HepG2 (cell line): ENCODE results near the gene VGF. TPM values are rescaled to one million over a fixed set of nuclear protein-coding genes. Genes with fewer than 3 reads are reported as not detected.

Experiments used
- ATAC-seq: fragments of 200-7000 bp; cut with Tn5 transposase; 3 replicates; pipeline ENCODE4 v1.9.1; 2020; ENCODE audit warnings: mild to moderate bottlenecking, moderate library complexity
- BruUV-seq: library from RNA; stranded (reverse); fragments of 400-500 nt; replicated peaks from 2 replicates; lab custom pipeline; 2021; lab: Mats Ljungman, UMichigan
- CTCF ChIA-PET: fragments of 300-600 bp; formaldehyde crosslinking; extraction: SDS; loops from one replicate; lab custom pipeline; 2021; ENCODE audit warnings: low total read pairs, inconsistent platforms, low intra/inter-chr PET ratio; lab: Yijun Ruan, JAX
- POLR2A ChIA-PET: fragments of 350-600 bp; sonication (Branson Sonifier 250); formaldehyde crosslinking; loops from one replicate; lab custom pipeline; 2020; ENCODE audit warnings: antibody characterized with exemption, inconsistent platforms; lab: Yijun Ruan, JAX
- DNase-seq: peaks from one replicate; pipeline ENCODE4 v3.0.0-alpha.2; 2015; ENCODE audit warnings: low spot score
- FAIRE-seq: peaks from 3 replicates; lab custom pipeline; 2011; peaks lifted over from hg19 to GRCh38; lab: Jason Lieb, UNC
- H2AFZ ChIP-seq: one replicate; pipeline ENCODE4 v1.6.1; 2011; ENCODE audit warnings: low read length, inconsistent platforms
- H3K27ac ChIP-seq: fragments of 300-600 bp; 3 replicates; pipeline ENCODE4 v1.8.0; 2011; ENCODE audit warnings: mixed run types, mild to moderate bottlenecking, mixed read lengths, low read length, inconsistent platforms; ENCODE audit not compliant: insufficient read depth; ENCODE audit errors: extremely low read length
- H3K27me3 ChIP-seq, 2 experiments: fragments of 200-600 bp in 1 of 2; 2 replicates in 1 of 2; 3 replicates in 1 of 2; pipeline versions ENCODE4 v1.6.0 to v1.8.0; 2011; ENCODE audit warnings: low read length in 2 of 2, mild to moderate bottlenecking in 2 of 2, moderate library complexity in 2 of 2, inconsistent platforms in 1 of 2; ENCODE audit not compliant: insufficient read depth in 2 of 2, control insufficient read depth in 1 of 2
- H3K36me3 ChIP-seq, 2 experiments: fragments of 200-600 bp in 1 of 2; replicated peaks in 1 of 2; 2 replicates in 1 of 2; 3 replicates in 1 of 2; pipeline versions ENCODE4 v1.5.1 to v1.8.0; 2011; ENCODE audit warnings: low read length in 2 of 2, inconsistent platforms in 1 of 2; ENCODE audit not compliant: insufficient read depth in 2 of 2, control insufficient read depth in 1 of 2
- H3K4me1 ChIP-seq: 2 replicates; pipeline ENCODE4 v1.5.1; 2012; ENCODE audit warnings: low read length, inconsistent platforms; ENCODE audit not compliant: insufficient read depth
- H3K4me2 ChIP-seq: 2 replicates; pipeline ENCODE4 v1.6.0; 2011; ENCODE audit warnings: low read depth, low read length, inconsistent platforms
- H3K4me3 ChIP-seq, 3 experiments: fragments of 200-600 bp in 1 of 3; sonication (generic), shearing (Covaris generic) in 1 of 3; replicated peaks in 1 of 3; 2 replicates each; pipeline ENCODE4 v1.5.1; 2011 to 2016; ENCODE audit warnings: low read length in 3 of 3, inconsistent platforms in 2 of 3, low read depth in 2 of 3, mild to moderate bottlenecking in 2 of 3, control low read depth in 1 of 3, mixed read lengths in 1 of 3; ENCODE audit not compliant: insufficient read depth in 1 of 3
- H3K79me2 ChIP-seq: one replicate; pipeline ENCODE4 v1.6.1; 2011; ENCODE audit warnings: low read length, inconsistent platforms; ENCODE audit not compliant: insufficient read depth
- H3K9ac ChIP-seq: 2 replicates; pipeline ENCODE4 v1.6.0; 2011; ENCODE audit warnings: mild to moderate bottlenecking, low read depth, low read length, inconsistent platforms; ENCODE audit not compliant: insufficient read depth
- H3K9me3 ChIP-seq: 2 replicates; pipeline ENCODE4 v1.5.1; 2012; ENCODE audit warnings: mild to moderate bottlenecking, low read length
- H4K20me1 ChIP-seq: 2 replicates; pipeline ENCODE4 v1.6.0; 2011; ENCODE audit warnings: inconsistent platforms, mild to moderate bottlenecking, low read length, moderate library complexity; ENCODE audit not compliant: insufficient read depth
- BHLHE40 ChIP-seq: IDR thresholded peaks from 2 replicates; pipeline ENCODE4 v1.6.1; 2011; ENCODE audit warnings: low read length, improper control_type of control experiment
- BRD4 ChIP-seq: sonication (generic); formaldehyde crosslinking; IDR thresholded peaks from 2 replicates; pipeline ENCODE4 v1.4.0; 2020; ENCODE audit warnings: missing genetic modification reagents
- CREM ChIP-seq, 2 experiments: sonication (generic) in 1 of 2; formaldehyde crosslinking in 1 of 2; IDR thresholded peaks; 2 replicates each; pipeline versions ENCODE4 v1.4.0 to v1.6.1; 2016 to 2020; ENCODE audit warnings: antibody characterized with exemption in 1 of 2, mild to moderate bottlenecking in 1 of 2, missing genetic modification reagents in 1 of 2
- GZF1 ChIP-seq: sonication (generic); formaldehyde crosslinking; IDR thresholded peaks from 2 replicates; pipeline ENCODE4 v1.5.1; 2020; ENCODE audit warnings: mild to moderate bottlenecking, missing genetic modification reagents
- HNF4A ChIP-seq: sonication (generic); formaldehyde crosslinking; IDR thresholded peaks from 2 replicates; pipeline ENCODE4 v1.4.0; 2020; ENCODE audit warnings: missing genetic modification reagents
- MIER2 ChIP-seq: IDR thresholded peaks from 2 replicates; pipeline ENCODE4 v1.6.1; 2016; ENCODE audit warnings: missing biosample characterization, missing genetic modification reagents
- MYC ChIP-seq: sonication (generic); formaldehyde crosslinking; IDR thresholded peaks from 2 replicates; pipeline ENCODE4 v1.9.0; 2021; ENCODE audit warnings: missing genetic modification reagents, borderline replicate concordance
- PCBP2 ChIP-seq: fragments of 200-400 bp; formaldehyde crosslinking; optimal IDR thresholded peaks from 2 replicates; pipeline ENCODE3; 2018; ENCODE audit warnings: low read length, low read depth; ENCODE audit not compliant: poor library complexity, severe bottlenecking
- POLR2A ChIP-seq, 2 experiments: IDR thresholded peaks; 2 replicates each; pipeline ENCODE4 v1.6.1; 2011; ENCODE audit warnings: low read depth in 2 of 2, low read length in 2 of 2, mild to moderate bottlenecking in 1 of 2, moderate library complexity in 1 of 2; ENCODE audit not compliant: insufficient read depth in 1 of 2
- SATB2 ChIP-seq: sonication (generic); formaldehyde crosslinking; IDR thresholded peaks from 2 replicates; pipeline ENCODE4 v1.5.0; 2020; ENCODE audit warnings: missing genetic modification reagents
- ZNF235 ChIP-seq: sonication (generic); formaldehyde crosslinking; IDR thresholded peaks from 2 replicates; pipeline ENCODE4 v1.8.1; 2023; ENCODE audit warnings: mild to moderate bottlenecking, missing genetic modification reagents, borderline replicate concordance
- ZNF501 ChIP-seq: sonication (generic); formaldehyde crosslinking; IDR thresholded peaks from 2 replicates; pipeline ENCODE4 v1.5.1; 2020; ENCODE audit warnings: mild to moderate bottlenecking, moderate library complexity, missing genetic modification reagents
- WGBS: methylation state at CpG from one replicate; pipeline ENCODE4 v1.1.6; 2017; ENCODE audit warnings: low lambda C conversion rate; 5-methylcytosine and 5-hydroxymethylcytosine counted together
- in situ Hi-C: cut with HindIII; loops from 2 replicates; pipeline ENCODE4 v1.10.0; 2017; ENCODE audit warnings: low pct_unique_long_range_greater_than_20kb; ENCODE audit not compliant: extremely low pct_ligation_motif_present
- intact Hi-C: fragments of 100-400 bp; cut with micrococcal nuclease; formaldehyde crosslinking; loops from one replicate; pipeline ENCODE4 v1.10.0; 2022; ENCODE audit not compliant: unreplicated experiment
- polyA plus RNA-seq, 8 experiments: library from polyadenylated mRNA; depleted of rRNA in 3 of 8; stranded (reverse) in 7 of 8; unstranded in 1 of 8; fragments of >200 nt; fragmentation: Illumina TruSeq in 4 of 8; extraction: Trizol in 4 of 8; gene quantifications; 2 replicates each; pipeline versions ENCODE4 v1.2.1 to v1.2.3, GENCODE V29; 2011 to 2016; ENCODE audit warnings: low read depth in 4 of 8, missing spikeins in 1 of 8, mixed read lengths in 1 of 8; ENCODE audit not compliant: insufficient read depth in 1 of 8
- total RNA-seq, 5 experiments: library from RNA; depleted of rRNA; stranded (reverse); fragments of >200 nt; fragmentation: Illumina TruSeq; extraction: Trizol; gene quantifications; 2 replicates each; pipeline ENCODE4 v1.2.3, GENCODE V29; 2016; ENCODE audit warnings: low read depth in 1 of 5
- TF ChIP-seq, protein P1 (sequence below): sonication (generic); formaldehyde crosslinking; IDR thresholded peaks from 2 replicates; pipeline ENCODE4 v1.4.0; 2020; ENCODE audit warnings: mild to moderate bottlenecking, missing genetic modification reagents
- TF ChIP-seq, protein P2 (sequence below): sonication (generic); formaldehyde crosslinking; IDR thresholded peaks from 2 replicates; pipeline ENCODE4 v1.4.0; 2020; ENCODE audit warnings: mild to moderate bottlenecking, missing genetic modification reagents
- TF ChIP-seq, protein P3 (sequence below): sonication (generic); formaldehyde crosslinking; IDR thresholded peaks from 2 replicates; pipeline ENCODE4 v1.4.0; 2020; ENCODE audit warnings: missing genetic modification reagents

The VGF gene
- total and polyA plus RNA-seq, 2 of the 13 experiments (the other 11 are each of a cell fraction or from before 2014, with no cell fraction given): 0.12 to 0.46 TPM

DNA sequence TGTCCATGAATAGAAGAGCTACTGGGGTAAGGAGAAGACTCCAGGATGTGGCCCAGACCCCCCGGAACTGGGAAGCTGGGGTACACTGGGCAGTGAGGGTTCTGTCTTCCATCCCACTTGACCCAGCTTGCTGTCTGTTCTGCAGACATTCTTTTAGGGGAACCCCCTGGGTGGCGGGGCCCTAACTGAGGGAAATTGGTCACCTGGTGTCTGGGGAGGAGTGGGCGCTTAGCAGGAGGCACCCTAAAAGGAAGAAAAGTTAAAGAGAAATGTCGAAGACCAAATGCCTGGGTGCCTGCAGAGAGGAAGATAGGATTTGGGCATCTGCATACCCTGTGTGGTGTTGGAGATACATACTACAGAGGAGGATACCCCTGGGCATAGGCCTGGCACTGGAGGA is 10.1 kb downstream of the VGF start:
- 59% methylated on average over 4 of the region's 4 CpGs for WGBS
- Histone ChIP-seq H2AFZ (no peak overlapping the region), H3K4me2 (peak overlapping the region; percentile 93), H3K36me3 (peaks cover 0 to 14% of the 10 kb centered on the region in 2 experiments), H3K27me3 (no peaks in the 10 kb centered on the region), H3K79me2 (peaks cover 8% of the 10 kb centered on the region), H3K4me3 (peak overlapping the region; percentile 83 to 95 (median 85)), H4K20me1 (no peaks in the 10 kb centered on the region), H3K9me3 (no peaks in the 10 kb centered on the region), H3K27ac (peak overlapping the region; percentile 38), H3K9ac (peak overlapping the region; percentile 78; the same call in 1 of the 2 replicates), H3K4me1 (peaks cover 12% of the 10 kb centered on the region)
- no TSS peak for BruUV-seq
- intact Hi-C loops: no loop called here
- in situ Hi-C loops: no loop called here
- ChIA-PET CTCF (no interaction called here), POLR2A (interaction anchor here (1.3 kb wide), 1 partner anchor 33 kb away, joined by 4 read pairs; no protein-coding TSS in a partner anchor)
- FAIRE-seq (no peak), ATAC-seq (no peak), DNase-seq (no peak)
- TF ChIP-seq, protein P1, sequence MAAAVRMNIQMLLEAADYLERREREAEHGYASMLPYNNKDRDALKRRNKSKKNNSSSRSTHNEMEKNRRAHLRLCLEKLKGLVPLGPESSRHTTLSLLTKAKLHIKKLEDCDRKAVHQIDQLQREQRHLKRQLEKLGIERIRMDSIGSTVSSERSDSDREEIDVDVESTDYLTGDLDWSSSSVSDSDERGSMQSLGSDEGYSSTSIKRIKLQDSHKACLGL: no peak
- TF ChIP-seq ZNF501 (CRISPR knock-in tag): no peak
- no peak for TF ChIP-seq ZNF235
- TF ChIP-seq CREM (IDR thresholded peaks at IDR 0.05): no peak
- TF ChIP-seq CREM (CRISPR knock-in tag; IDR thresholded peaks at IDR 0.05): no peak
- TF ChIP-seq GZF1 (CRISPR knock-in tag): no peak
- TF ChIP-seq MIER2 (CRISPR knock-in tag): no peak
- no peak for TF ChIP-seq BHLHE40
- no peak for TF ChIP-seq HNF4A (CRISPR knock-in tag)
- TF ChIP-seq POLR2A (IDR thresholded peaks at IDR 0.05; ENCODE audit: insufficient read depth in 1 of 2, low read depth in 2 of 2, low read length in 2 of 2): no peak
- TF ChIP-seq, protein P2, sequence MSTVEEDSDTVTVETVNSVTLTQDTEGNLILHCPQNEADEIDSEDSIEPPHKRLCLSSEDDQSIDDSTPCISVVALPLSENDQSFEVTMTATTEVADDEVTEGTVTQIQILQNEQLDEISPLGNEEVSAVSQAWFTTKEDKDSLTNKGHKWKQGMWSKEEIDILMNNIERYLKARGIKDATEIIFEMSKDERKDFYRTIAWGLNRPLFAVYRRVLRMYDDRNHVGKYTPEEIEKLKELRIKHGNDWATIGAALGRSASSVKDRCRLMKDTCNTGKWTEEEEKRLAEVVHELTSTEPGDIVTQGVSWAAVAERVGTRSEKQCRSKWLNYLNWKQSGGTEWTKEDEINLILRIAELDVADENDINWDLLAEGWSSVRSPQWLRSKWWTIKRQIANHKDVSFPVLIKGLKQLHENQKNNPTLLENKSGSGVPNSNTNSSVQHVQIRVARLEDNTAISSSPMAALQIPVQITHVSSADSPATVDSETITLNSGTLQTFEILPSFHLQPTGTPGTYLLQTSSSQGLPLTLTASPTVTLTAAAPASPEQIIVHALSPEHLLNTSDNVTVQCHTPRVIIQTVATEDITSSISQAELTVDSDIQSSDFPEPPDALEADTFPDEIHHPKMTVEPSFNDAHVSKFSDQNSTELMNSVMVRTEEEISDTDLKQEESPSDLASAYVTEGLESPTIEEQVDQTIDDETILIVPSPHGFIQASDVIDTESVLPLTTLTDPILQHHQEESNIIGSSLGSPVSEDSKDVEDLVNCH: no peak
- TF ChIP-seq, protein P3, sequence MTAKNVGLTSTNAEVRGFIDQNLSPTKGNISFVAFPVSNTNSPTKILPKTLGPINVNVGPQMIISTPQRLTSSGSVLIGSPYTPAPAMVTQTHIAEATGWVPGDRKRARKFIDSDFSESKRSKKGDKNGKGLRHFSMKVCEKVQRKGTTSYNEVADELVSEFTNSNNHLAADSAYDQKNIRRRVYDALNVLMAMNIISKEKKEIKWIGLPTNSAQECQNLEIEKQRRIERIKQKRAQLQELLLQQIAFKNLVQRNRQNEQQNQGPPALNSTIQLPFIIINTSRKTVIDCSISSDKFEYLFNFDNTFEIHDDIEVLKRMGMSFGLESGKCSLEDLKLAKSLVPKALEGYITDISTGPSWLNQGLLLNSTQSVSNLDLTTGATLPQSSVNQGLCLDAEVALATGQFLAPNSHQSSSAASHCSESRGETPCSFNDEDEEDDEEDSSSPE: no peak
- no peak for TF ChIP-seq MYC
- TF ChIP-seq PCBP2: no peak
- no peak for TF ChIP-seq SATB2 (CRISPR knock-in tag)
- no peak for TF ChIP-seq BRD4
